Caco-2 (cell line): ENCODE results near the gene ATP13A2. TPM values are rescaled to one million over a fixed set of nuclear protein-coding genes. Genes with fewer than 3 reads are reported as not detected.
"Not testable (repeated sequence)": the region's sequence is repeated elsewhere in the genome, so short reads cannot be mapped to it uniquely, and the experiment has no call there.

Experiments used
- BruUV-seq: library from RNA; stranded (reverse); fragments of 400-500 nt; replicated peaks from 2 replicates; lab custom pipeline; 2021; lab: Mats Ljungman, UMichigan
- CTCF ChIA-PET: fragments of 300-600 bp; sonication (Branson Sonifier 250); formaldehyde crosslinking; loops from one replicate; lab custom pipeline; 2022; ENCODE audit warnings: antibody characterized with exemption; lab: Charles Lee
- POLR2A ChIA-PET: fragments of 300-600 bp; sonication (Branson Sonifier 250); formaldehyde crosslinking; loops from one replicate; lab custom pipeline; 2022; ENCODE audit warnings: antibody characterized with exemption; lab: Charles Lee
- DNase-seq, 2 experiments: peaks; one replicate each; pipeline versions ENCODE4 v3.0.0 to v3.0.0-alpha.2; 2020 to 2022
- H3K27me3 ChIP-seq: replicated peaks from 2 replicates; pipeline ENCODE4 v1.6.0; 2011; ENCODE audit warnings: low read length; ENCODE audit not compliant: control insufficient read depth, insufficient read depth
- H3K36me3 ChIP-seq: 2 replicates; pipeline ENCODE4 v1.5.1; 2011; ENCODE audit warnings: low read length; ENCODE audit not compliant: control insufficient read depth, insufficient read depth
- H3K4me1 ChIP-seq: fragments of 250-450 bp; sonication (Bioruptor Pico); 2 replicates; pipeline ENCODE4 v1.5.1; 2020; ENCODE audit warnings: mild to moderate bottlenecking
- H3K4me3 ChIP-seq: 2 replicates; pipeline ENCODE4 v1.5.1; 2011; ENCODE audit warnings: low read depth, mild to moderate bottlenecking, control low read depth, low read length
- H3K9me3 ChIP-seq: fragments of 250-450 bp; sonication (Bioruptor Pico); 2 replicates; pipeline ENCODE4 v1.5.1; 2020; ENCODE audit warnings: mild to moderate bottlenecking, moderate library complexity
- H3K27ac Mint-ChIP-seq: one replicate; pipeline ENCODE4 v1.8.0; 2022; ENCODE audit warnings: mixed read lengths; ENCODE audit not compliant: unreplicated experiment
- H3K27me3 Mint-ChIP-seq: one replicate; pipeline ENCODE4 v1.8.0; 2022; ENCODE audit warnings: mixed read lengths; ENCODE audit not compliant: insufficient read depth, unreplicated experiment
- H3K36me3 Mint-ChIP-seq: one replicate; pipeline ENCODE4 v1.8.0; 2022; ENCODE audit warnings: mild to moderate bottlenecking, mixed read lengths; ENCODE audit not compliant: insufficient read depth, unreplicated experiment
- H3K4me1 Mint-ChIP-seq: one replicate; pipeline ENCODE4 v1.8.0; 2022; ENCODE audit warnings: low read depth, mixed read lengths; ENCODE audit not compliant: unreplicated experiment
- H3K4me3 Mint-ChIP-seq: one replicate; pipeline ENCODE4 v1.8.0; 2022; ENCODE audit warnings: mild to moderate bottlenecking, moderate library complexity, mixed read lengths; ENCODE audit not compliant: unreplicated experiment
- H3K9me3 Mint-ChIP-seq: one replicate; pipeline ENCODE4 v1.8.0; 2022; ENCODE audit warnings: mixed read lengths; ENCODE audit not compliant: unreplicated experiment
- CTCF ChIP-seq, 2 experiments: fragments of 200-600 bp in 1 of 2; IDR thresholded peaks; 1 replicate in 1 of 2; 2 replicates in 1 of 2; pipeline versions ENCODE4 v1.5.1 to v1.8.0; 2011 to 2022; ENCODE audit warnings: antibody characterized with exemption in 1 of 2, control low read depth in 1 of 2, inconsistent platforms in 1 of 2, low read depth in 1 of 2, low read length in 1 of 2, mild to moderate bottlenecking in 1 of 2, moderate library complexity in 1 of 2; ENCODE audit not compliant: insufficient read depth in 1 of 2, severe bottlenecking in 1 of 2, unreplicated experiment in 1 of 2
- intact Hi-C: fragments of 100-400 bp; cut with micrococcal nuclease; formaldehyde crosslinking; loops from one replicate; pipeline ENCODE4 v1.10.0; 2022; ENCODE audit not compliant: unreplicated experiment
- total RNA-seq: library from RNA; stranded (reverse); gene quantifications from 2 replicates; pipeline ENCODE4 v1.2.3, GENCODE V29; 2022

Gene ATP13A2
- total RNA-seq, 1 experiment from 2014 or later: 58.4 TPM

GRCh38 chr1:16966282-16966681, 45.4 kb downstream of the ATP13A2 start:
- no peaks in the 10 kb centered on the region for H3K4me1 Mint-ChIP-seq
- no peaks in the 10 kb centered on the region for H3K9me3 ChIP-seq
- H3K4me1 ChIP-seq: no peaks in the 10 kb centered on the region
- POLR2A ChIA-PET: no interaction called here
- no peaks in the 10 kb centered on the region for H3K27me3 ChIP-seq
- no peaks in the 10 kb centered on the region for H3K36me3 ChIP-seq
- H3K36me3 Mint-ChIP-seq: no peaks in the 10 kb centered on the region
- BruUV-seq: no TSS peak
- H3K9me3 Mint-ChIP-seq: no peaks in the 10 kb centered on the region
- H3K27me3 Mint-ChIP-seq: no peaks in the 10 kb centered on the region
- DNase-seq: no peak
- H3K4me3 ChIP-seq: no peak overlapping the region
- intact Hi-C loops: no loop called here
- no peak overlapping the region for H3K4me3 Mint-ChIP-seq
- H3K27ac Mint-ChIP-seq: no peak overlapping the region
- TF ChIP-seq CTCF (IDR thresholded peaks at IDR 0.05; ENCODE audit: insufficient read depth in 1 of 2, low read depth in 1 of 2, low read length in 1 of 2, severe bottlenecking in 1 of 2, unreplicated experiment in 1 of 2): no peak
- CTCF ChIA-PET: no interaction called here

GRCh38 chr1:16965486-16966067, 46.2 kb downstream of the ATP13A2 start:
- no peaks in the 10 kb centered on the region for H3K4me1 ChIP-seq
- ChIA-PET CTCF (no interaction called here), POLR2A (no interaction called here)
- Mint-ChIP-seq H3K4me1 (no peaks in the 10 kb centered on the region), H3K9me3 (no peaks in the 10 kb centered on the region), H3K4me3 (no peak overlapping the region), H3K27ac (no peak overlapping the region), H3K27me3 (no peaks in the 10 kb centered on the region), H3K36me3 (no peaks in the 10 kb centered on the region)
- intact Hi-C loops: no loop called here
- DNase-seq: no peak
- BruUV-seq: no TSS peak
- no peak overlapping the region for H3K4me3 ChIP-seq
- H3K27me3 ChIP-seq: no peaks in the 10 kb centered on the region
- TF ChIP-seq CTCF (IDR thresholded peaks at IDR 0.05; ENCODE audit: insufficient read depth in 1 of 2, low read depth in 1 of 2, low read length in 1 of 2, severe bottlenecking in 1 of 2, unreplicated experiment in 1 of 2): no peak
- H3K9me3 ChIP-seq: no peaks in the 10 kb centered on the region
- H3K36me3 ChIP-seq: no peaks in the 10 kb centered on the region

GRCh38 chr1:16964169-16964568, 47.6 kb downstream of the ATP13A2 start:
- H3K27me3 Mint-ChIP-seq, DNase-seq, H3K27me3 ChIP-seq, H3K4me1 Mint-ChIP-seq, H3K27ac Mint-ChIP-seq, BruUV-seq, H3K36me3 ChIP-seq, H3K9me3 Mint-ChIP-seq, H3K4me3 Mint-ChIP-seq, H3K9me3 ChIP-seq, POLR2A ChIA-PET, H3K4me3 ChIP-seq, H3K4me1 ChIP-seq, H3K36me3 Mint-ChIP-seq, CTCF ChIA-PET: not testable (repeated sequence)
- intact Hi-C loops: loop anchor here (5.0 kb wide), 1 partner anchor 52 kb away; no protein-coding TSS in a partner anchor
